GM21619 (cell line): Measurements from ENCODE around the gene HNF4A.
"Not testable (repeated sequence)": the region's sequence is repeated elsewhere in the genome, so short reads cannot be mapped to it uniquely, and the experiment has no call there.

Experiments
- ATAC-seq: cut with Tn5 transposase; IDR thresholded peaks from one replicate; pipeline ENCODE4 v1.9.1; 2021; ENCODE audit not compliant: unreplicated experiment

Gene HNF4A

DNA sequence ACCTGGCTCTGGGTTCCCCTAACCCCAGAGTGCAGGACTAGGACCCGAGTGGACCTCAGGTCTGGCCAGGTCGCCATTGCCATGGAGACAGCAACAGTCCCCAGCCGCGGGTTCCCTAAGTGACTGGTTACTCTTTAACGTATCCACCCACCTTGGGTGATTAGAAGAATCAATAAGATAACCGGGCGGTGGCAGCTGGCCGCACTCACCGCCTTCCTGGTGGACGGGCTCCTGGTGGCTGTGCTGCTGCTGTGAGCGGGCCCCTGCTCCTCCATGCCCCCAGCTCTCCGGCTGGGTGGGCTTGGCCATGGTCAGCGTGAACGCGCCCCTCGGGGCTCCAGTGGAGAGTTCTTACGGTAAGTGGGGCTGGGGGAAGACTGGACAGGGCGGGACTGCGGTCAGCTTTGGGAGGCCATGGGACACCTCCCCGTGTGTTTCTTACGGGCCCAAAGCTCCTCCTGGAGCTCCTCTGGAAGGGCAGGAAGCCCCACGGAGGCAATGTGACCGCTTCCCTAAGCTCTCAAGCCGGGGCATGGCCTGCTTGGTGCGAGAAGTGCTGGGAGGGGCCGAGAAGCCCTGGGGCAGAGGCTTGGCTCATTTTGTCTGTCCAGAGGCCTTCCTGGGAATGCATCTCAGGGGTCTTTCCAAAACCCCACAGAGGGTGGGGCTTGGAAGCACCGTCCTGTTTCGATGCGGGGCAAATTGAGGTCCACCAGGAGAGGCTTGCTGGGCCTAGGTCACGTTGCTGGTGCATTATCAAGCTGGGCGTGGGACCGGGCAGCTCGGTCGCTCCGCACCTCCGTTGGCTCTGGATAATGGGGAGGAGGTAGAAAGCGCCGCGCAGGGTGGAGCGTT is at the start of gene HNF4A:
TSS of gene HNF4A (plus strand) at position 202 of the 855 bp plus-strand sequence. CDS start at position 308, 106 bp downstream.
- ATAC-seq, result no peak

DNA sequence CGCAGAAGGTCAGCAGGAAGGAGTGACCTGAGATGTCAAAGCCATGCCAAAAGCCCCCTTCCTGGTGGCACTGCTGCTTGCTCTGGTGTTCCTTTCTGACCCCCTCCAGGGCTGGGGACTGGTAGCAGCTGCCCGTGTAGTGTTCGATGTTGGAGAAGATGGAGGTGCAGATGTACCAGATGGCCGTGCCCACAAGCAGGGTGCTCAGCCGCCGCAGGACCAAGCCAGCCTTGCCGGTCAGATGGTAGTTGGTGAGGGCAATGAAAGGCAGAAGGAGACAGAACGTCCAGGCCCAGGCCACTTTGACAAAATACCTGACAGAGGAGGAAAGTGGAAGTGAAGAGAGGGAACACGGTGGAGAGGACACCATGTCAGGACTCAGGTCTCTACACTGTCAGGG is 48.6 kb upstream of the HNF4A start:
- no peak for ATAC-seq

DNA sequence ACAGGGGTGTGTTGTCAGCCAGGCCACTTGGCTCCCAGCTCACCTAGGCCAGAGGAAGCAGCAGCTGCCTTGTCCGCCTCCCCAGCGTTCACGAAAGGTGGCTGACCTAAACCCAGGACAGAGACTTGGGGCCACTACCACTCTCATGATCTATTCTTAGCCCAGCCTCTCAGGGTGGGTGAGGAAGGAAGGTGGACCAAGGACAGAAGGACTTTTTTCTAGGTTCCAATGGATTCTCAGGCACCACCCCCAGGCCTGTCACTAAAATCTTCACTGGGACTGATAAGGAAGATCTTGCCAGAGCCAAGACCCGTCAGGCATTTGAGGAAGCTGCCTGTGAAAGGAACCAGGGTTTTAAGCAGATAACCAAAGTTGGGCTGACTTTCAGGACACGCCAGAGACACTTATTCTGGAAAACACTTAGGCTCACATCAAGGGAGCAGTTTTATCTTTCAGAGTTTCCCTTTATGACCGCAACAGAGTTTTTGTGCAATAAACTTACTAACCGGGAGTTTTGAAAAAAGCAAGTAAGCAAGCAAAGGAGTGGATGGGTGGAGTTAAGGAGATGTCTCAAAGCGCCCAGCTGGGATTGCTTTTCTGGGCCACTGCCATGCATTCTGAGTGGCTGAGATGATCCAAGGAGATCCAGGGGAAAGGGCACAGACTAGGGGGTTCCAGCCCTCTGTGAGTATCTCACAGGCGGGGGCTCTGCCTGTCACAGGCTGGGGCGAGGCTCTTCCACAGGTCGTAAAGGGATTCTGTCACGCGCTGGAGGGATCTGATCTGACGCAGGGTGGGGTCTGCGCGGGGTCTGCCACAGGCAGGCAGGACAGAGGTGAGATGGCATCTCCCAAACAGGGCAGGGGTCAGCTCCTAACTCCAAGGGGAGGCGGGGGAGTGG is 45.5 kb upstream of the HNF4A start:
- peak; percentile 4 for ATAC-seq

DNA sequence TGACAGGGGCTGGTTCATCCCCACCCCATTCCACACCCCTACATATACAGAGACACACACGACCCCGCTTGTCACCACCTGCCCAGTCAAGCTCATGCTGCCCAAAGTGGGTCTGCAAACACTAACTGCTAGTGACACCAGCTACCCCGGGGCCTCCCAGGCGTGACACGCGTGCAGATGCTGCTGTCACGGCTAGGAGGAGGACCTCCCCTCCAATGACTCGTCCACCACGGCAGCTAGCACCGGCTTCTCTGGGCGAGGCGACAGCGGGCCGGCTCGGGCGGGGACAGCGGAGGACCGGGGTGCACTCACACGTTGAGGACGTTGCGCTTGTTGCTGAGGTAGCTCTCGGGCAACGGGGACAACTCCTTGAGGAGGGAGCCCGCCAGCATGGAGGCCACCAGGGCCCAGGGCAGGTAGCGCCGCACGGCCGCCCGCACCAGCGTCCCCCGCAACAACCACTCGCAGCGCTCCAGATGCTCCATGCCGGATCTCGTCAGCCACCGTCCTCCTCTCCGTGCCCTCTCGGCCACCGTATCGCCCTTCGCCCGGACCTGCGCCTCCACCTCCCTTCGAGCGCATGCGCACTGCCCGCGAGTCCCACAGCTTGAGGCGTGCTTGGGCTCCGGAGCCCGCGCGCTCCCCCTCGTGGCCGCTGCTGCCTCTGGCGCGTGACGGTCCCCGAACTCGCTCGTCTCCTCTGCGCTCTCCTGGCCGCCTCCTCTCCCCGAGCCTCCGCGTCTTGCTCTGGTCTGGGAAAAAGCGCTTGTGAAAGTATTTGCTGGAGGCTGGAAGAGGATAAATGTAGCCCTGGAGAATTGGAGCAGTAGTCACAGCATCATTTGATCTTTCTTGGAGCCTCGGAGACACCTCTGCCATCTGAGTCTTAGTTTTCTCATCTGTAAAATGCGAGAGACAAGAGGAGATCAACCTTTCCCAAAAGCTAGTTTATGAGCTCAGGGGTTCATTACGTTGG is 44.5 kb upstream of the HNF4A start, which contains the start of gene FITM2:
TSS of gene FITM2 (minus strand) at position 539 of the 976 bp plus-strand sequence. CDS start at position 485, 54 bp downstream.
- ATAC-seq, result peak; percentile 84

DNA sequence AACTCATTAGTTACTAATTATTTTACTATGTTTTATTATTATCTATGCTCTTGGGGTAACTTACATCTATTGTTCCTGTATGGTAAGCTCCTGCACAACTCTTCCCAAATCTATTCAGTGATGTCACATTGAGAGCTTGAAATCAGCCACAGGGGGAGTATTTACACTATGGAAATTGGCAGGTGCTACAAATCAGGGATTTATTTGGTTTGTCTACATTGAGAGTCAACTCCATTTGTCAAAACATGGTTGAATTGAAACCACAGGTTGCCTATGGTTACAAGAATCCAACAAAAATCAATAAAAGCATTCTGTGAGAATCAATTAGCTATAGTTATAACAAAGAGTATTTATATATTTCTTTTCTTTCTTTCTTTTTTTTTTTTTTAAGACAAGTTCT is 40.6 kb upstream of the HNF4A start:
- no peak for ATAC-seq

DNA sequence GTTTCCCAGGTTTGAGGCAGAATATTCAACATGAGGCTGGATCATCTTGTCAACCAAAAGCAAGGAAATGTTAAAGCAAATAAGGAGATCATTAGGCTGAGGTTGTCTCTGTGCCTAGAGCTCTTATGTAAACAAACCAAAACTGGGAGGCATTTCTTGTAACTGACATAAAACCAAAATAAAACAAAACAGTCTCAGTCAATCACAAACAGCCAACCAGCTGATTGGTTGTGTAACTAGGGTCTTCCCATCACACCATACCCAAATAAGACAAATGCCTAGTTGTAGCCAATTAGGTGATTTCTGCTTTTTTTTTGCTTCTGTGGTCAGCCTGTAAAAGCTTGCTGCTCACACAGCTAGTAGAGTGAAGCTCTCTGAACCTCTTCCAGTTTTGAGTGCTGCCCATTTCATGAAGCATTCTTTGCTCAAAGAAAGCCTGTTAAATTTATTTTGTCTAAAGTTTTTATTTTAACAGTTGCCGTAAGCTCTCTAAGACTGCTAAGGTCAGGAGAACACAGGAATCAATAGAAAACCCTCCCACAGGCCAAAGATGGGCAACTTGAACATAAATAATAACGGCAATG is 35.6 kb upstream of the HNF4A start:
- no peak for ATAC-seq

DNA sequence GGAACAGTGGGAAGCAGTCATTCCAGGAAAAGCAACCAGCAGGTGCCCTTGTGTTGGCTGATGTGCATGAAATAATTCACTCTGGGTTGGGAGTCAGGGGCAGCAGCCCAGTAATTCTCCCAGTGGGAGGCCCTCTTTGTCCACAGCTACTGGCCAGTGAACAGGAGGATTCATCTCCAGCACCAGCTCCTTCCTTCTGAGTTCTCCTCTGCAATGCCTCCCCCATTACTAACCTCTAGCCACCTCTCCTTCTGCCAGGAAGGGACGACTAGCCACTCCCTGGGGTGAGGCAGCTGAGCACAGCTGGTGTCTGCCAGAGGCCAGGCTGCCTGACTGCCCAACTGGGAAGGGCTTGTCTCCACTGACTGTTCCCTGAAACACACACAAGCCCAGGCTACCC is 31.2 kb upstream of the HNF4A start:
- ATAC-seq, result no peak

DNA sequence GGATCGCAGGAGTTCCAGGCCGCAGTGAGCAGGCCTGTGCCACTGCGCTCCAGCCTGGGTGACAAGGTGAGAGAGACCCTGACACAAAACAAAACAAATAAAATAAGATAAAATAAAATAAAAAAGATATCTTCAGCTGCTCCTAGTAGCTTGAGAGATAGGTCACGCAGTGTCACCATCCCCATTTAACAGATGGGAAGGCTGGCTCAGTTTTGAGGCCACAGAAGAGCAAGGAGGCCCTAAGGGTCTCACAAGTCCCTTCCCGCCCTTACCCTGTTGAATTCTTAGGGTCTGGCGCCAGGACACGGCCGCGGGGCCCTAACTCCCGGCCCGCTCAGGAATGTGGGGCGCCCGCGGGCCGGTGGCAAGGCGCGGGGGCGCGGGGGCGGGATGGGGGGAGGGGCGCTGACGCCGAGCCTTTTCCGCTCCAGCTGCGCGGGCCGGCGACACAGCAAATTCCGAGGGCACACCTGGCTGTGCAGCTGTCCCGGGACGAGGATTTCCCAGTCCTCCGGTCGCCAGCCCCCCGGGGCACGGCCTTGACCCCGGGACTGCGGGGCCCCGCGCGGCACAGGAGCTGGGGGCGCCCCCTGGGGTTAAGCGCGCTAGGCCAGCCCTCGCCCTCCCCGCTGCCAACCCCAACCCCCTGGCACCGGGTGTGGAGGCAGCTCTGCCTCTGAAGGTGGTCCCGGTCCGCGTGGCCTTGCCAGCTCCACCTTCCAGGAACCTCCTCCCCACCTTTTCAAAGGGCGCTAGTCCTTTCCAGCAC is 28.9 kb upstream of the HNF4A start:
- no peak for ATAC-seq

DNA sequence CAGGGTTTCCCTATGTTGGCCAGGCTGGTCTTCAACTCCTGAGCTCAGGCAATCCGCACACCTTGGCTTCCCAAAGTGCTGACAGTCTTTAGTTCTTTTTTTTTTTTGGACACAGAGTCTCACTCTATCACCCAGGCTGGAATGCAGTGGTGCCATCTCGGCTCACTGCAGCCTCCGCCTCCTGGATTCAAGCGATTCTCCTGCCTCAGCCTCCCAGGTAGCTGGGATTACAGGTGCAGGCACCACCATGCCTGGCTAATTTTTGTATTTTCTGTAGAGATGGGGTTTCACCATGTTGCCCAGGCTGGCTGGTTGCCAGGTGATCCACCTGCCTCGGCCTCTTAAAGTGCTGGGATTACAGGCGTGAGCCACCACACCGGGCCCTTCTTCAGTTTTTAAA is 27.8 kb upstream of the HNF4A start:
- ATAC-seq, result not testable (repeated sequence)

DNA sequence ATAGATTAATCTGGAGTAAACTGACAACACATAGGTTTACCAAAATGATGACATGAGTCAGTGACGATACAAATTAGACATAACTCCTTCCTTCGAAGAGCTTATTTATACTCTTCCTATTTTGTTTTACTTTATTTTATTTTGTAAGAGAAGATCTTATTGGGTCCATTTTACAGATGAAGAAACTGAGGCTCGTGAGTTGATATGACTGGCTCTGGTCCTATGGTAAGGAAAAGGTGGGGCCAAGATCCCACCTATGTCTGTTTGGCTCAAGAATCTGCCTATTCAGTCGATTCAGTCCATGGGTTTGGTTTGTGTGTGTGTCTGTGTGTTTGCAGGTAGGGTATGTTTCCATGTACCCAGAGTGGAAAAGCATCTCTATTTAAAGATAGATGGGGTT is 27.1 kb upstream of the HNF4A start:
- ATAC-seq, result no peak

DNA sequence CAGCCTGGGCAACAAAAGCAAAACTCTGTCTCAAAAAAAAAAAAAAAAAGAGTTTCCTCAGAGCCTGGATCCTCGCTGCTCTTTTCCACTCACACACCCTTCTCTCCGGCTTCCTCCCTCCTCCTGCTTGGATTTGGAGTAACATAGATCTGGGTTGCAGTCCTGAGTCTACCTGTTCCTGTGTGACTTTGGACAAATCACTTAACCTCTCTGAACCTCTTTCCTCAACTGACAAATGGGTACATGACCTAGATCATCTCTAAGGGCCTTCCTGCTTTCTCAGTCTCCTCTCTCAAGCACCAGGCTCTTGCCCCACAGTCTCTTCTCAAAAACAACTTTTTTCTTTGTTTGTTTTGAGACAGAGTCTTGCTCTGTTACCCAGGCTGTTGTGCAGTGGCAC is 24.3 kb upstream of the HNF4A start:
- no peak for ATAC-seq

DNA sequence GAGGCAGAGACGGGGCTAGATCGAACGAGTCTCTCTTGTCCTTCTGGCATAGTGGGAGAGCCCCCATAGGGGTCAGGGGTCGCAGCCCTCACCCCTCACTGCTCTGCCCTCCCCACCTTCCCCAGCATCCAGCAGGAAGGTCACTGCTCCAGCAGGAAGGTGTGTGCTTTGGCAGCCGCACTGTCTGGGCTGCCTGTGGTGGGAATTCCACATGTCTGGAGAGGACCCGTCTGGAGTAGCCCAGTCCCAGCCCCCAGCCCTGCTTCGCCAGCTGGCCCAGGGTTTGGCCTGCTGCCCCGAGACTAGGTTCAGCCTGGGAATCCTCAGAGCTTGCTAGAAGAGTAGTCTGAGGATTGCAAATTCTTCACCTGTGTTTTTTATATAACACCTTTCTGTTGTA is 21.2 kb upstream of the HNF4A start:
- ATAC-seq, result no peak

DNA sequence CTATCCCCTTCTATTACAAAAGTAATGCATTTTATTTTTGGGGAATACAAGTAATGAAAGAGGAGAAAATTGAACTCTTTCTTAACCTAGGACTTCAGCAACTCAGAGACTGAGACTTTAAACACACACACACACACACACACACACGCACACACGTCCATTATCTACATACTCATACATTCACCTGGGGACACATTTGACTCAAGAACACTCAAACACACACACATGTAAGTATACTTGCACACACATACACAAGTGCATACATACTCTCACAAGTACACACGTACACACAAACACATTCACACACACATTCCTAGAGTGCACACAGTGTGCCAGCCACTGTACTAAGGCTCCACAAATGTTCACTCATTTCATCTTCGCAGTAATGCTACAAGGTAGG is 20.8 kb upstream of the HNF4A start:
- no peak for ATAC-seq

DNA sequence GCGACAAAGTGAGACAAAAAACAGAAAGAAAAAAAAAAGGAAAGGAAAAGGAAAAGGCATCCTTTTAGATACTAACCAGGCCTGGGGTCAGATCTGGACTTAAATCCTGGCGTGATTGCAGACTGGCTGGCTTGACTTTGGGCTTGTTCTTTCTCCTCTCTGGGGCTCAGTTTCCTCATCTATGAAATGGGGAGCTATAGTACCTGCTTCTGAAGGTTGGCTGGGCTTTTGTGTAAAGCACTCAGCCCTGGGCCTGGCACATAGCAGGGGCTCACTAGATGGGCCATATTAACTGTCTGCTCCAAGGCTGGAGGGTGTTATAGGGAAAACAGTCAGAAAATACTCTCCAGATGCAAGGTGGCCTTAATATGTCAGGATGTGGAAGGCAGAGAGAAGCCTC is 19.8 kb upstream of the HNF4A start:
- ATAC-seq, result no peak

DNA sequence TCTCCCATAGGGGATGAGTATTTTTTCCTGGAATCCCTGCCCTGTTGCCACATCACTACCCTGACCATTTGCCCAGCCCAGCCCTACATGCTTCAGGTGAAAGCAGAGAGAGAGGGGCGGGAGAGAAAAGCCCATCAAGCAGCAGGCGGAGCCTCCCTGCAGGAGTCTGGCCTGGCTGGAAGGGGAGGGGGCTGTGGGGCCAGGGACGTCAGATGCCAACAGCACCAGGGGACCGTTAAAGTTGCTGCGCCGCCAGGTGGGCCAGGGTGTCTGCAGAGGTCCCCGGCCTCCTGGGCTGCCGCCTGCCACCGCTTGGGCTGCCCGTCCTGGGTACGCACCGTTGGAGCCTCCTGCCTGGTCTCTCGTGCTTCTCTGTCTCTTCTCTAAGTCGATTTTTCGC is 19.4 kb upstream of the HNF4A start:
- no peak for ATAC-seq

DNA sequence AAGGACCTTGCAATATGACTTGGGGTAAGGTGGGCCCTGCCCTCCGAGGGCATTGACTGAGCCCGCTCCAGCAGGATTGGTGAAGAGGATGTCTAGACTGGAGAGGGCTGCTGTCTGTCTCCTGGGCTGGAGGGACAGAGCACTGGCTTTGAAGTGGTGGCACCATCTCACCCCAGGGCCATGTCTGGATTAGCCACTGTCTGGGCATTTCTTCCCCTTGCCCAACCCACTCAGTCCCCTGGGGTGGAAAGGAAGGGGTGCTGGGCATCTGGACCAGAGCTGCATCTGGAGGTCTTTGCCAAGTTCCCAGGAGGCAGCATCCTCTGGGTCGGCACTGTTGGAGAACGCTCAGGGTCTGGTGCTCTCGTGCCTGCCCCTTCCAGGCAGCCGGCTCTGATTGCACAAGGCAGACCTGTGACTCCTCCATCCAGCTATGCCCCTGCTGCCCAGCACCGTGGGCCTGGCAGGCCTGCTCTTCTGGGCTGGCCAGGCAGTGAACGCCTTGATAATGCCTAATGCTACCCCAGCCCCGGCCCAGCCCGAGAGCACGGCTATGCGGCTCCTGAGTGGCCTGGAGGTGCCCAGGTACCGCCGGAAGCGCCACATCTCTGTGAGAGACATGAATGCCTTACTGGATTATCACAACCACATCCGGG is 18.6 kb upstream of the HNF4A start, which contains the start of gene R3HDML:
TSS of gene R3HDML (plus strand) at position 319 of the 656 bp plus-strand sequence. CDS start at position 434, 115 bp downstream.
- no peak for ATAC-seq

DNA sequence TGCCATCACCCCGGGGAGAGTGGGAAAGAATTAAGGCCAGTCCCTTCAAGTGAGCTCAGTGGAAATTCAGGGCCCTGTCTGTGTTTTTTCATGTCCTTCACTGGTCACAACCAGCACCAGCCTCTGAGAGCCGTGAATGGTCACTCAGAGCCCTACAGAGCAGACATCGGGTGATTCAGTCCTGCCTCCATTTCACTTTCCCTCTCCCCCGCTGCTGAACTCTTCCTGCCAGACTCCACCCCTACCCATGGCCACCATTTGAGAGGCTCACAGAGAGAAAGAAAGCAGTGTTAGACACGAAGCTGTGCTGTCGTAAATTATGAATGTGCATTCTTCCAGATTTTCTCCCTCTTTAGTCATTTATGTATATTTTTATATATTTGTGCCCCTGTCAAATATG is 13.3 kb upstream of the HNF4A start:
- no peak for ATAC-seq

DNA sequence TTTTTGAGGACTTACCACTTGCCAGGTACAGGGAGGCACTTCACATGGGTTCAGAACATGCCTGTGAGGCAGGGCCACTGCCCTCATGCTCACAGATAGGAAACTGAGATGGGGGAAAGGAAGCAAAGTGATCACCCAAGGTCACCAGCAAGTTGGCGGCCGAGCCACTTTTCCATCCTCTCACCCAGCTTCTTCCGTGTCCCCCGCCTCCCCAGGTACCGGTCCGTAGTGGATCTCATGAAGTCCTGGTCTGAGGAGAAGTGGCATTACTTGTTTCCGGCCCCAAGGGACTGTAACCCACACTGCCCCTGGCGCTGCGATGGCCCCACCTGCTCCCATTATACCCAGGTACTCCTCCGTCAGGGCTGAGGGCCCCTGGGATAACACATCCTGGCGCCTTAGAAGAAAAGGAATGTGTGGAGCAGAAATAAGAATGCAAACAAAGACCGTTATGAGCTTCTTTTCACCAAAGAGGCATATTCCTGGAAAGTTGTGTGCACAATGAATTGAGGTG is 12.3 kb upstream of the HNF4A start:
- ATAC-seq, result no peak

DNA sequence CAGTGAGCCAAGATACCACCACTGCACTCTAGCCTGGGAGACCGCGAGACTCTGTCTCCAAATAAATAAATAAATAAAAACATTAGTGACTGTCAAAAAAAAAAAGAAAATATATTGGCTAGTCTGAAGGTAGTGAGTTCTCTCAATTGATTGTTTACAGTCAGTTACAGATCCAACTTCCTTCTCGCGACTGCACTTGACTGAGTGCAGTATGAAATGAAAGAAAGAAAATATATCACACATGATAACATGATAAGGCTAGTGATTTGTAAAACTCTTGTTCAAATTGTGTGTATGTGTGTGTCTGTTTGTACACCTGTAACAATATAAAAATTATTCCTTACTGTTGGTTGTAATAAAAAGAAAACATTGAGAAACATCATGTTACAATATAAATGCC is 10.8 kb upstream of the HNF4A start:
- ATAC-seq, result no peak
